ENCODE data around the gene BSCL2.
"Not testable (repeated sequence)": the region's sequence is repeated elsewhere in the genome, so short reads cannot be mapped to it uniquely, and the experiment has no call there.

BSCL2 gene

DNA sequence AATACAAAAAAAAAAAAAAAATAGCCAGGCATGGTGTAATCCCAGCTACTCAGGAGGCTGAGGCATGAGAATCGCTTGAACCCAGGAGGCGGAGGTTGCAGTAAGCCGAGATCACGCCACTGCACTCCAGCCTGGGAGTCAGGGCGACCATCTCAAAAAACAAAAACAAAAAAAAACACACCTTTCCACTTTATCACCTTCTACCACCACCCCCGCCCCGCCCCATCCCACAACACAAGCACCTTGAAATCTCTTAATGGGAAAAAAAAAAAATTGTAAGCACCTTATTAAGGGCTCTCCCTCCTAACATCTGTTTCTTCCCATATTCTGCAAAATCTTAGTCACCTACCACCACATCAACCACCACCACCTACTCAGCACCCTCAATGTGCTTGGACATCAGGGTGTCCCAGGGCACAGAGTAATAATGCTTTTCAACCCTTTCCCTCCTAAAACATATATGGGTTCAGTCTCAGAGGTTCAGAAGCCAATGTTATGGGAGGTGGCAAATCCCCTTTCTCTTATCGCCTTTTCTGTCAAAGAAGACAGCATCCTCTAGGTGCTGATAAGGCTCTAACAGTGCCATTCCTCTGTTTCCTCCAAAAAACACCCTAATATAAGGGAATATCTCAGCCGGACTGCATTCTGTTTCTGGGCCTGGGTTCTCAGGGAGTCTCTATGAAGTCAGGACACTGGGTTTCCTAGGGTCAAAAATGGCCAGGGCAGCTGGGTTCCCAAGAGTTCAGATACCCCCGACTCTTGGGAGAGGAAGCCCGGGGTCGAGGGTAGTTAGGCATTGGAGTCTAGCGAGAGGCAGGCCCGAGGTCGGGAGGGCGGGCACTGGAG is 54.8 kb downstream of the BSCL2 start:
- DNase-seq = no peak

DNA sequence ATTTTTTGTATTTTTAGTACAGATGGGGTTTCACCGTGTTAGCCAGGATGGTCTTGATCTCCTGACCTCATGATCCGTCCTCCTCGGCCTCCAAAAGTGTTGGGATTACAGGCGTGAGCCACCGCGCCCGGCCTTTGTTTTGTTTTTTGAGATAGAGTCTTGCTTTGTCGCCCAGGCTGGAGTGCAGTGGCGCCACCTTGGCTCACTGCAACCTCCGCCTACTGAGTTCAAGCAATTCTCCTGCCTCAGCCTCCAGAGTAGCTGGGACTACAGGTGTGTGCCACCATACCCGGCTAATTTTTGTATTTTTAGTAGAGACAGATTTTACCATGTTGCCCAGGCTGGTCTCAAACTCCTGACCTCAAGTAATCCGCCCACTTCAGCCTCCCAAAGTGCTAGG is 56.9 kb downstream of the BSCL2 start:
- DNase-seq = not testable (repeated sequence)

DNA sequence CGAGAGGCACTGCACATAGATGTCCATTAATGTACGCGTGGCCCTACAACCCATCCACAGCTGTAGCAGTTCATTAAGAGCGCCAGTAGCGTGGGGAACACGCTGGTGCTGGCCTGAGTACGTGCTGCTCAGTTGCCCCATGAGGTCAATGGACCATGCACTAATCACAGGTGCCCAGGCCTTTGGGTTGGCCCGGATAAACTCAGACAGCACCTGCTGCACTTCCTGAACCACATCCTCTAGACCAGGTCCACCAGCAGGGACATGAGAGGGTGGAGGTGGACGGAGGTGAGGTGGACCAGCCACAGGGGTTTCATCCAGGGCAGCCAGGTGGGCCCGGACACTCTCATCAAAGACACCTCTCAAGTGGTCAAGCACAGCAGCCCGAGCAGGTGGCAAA is 57.7 kb downstream of the BSCL2 start:
- DNase-seq = no peak

DNA sequence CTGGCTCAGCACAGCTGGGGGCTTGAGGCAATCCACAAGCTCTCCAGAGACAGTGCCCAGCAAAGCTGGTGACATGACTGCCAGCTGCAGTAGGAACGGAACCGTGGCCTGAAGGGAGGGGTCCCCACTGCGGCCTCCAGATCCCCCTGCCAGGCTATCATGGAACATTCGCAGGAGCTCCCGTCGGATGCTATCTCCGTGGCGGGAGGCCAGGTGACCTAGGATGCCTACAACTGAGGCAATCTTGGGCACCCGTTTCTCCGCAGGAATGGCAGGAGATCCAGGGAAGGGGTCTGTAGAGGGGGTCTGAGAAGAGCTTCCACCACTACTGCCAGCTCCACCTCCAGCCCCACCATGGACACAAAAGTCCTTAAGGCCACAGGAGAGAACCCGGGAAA is 58.3 kb downstream of the BSCL2 start:
- DNase-seq = no peak

DNA sequence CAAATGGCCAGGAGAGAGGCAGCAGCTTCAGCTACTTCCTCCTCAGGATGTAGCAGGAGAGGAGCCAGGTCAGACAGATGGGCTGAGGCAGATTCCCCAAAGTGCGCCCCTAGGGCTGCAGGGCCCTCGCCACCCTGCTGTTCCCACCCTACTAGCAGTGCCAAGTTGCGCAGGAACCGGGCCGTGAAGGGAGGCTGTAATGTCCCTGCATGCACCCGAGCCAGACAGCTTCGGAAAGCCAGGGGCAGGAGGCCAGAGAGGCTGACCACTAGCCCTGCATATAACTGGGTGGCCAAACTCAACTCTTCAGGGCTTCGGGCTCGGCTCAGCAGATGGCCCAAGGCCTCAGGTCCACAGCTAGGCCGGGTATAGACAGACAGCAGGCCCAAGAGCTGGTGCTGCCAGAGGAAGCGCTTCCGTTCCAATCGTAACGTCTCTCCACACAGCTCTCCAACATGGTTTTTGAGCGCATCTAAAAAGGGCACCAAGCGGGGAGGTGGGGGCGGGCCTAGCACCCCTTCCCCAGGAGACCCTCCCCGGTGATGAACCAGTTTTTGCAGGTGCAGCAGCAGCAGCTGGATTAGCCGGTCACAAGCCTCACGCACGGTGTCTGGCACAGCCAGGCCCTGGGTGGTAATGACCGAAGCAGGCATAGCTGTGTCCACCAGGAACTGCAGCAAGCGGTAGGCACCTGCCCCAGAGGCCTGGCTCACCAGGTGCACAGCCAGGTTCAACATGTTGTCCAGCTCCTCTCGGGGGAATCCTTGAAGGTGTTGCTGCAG is 58.8 kb downstream of the BSCL2 start:
- DNase-seq = no peak

DNA sequence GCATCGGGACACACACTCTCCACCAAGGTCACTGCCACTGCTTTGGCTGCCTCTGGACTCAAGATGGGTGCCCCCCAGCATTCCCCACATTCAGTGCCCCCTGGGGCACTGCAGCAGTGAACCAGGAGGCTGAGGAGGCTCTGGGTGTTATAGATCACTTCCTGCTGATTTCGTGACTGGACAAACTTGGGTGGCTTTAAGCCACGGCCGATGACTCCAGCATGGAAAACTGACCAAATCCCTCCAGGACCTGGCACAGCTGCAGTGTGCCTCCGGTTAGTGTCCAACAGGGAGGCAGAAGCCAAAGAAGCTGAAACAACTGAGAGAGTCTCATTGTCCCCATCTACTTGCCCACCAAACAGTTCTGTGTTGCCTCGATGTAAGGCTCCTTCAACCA is 59.6 kb downstream of the BSCL2 start:
- DNase-seq = no peak

DNA sequence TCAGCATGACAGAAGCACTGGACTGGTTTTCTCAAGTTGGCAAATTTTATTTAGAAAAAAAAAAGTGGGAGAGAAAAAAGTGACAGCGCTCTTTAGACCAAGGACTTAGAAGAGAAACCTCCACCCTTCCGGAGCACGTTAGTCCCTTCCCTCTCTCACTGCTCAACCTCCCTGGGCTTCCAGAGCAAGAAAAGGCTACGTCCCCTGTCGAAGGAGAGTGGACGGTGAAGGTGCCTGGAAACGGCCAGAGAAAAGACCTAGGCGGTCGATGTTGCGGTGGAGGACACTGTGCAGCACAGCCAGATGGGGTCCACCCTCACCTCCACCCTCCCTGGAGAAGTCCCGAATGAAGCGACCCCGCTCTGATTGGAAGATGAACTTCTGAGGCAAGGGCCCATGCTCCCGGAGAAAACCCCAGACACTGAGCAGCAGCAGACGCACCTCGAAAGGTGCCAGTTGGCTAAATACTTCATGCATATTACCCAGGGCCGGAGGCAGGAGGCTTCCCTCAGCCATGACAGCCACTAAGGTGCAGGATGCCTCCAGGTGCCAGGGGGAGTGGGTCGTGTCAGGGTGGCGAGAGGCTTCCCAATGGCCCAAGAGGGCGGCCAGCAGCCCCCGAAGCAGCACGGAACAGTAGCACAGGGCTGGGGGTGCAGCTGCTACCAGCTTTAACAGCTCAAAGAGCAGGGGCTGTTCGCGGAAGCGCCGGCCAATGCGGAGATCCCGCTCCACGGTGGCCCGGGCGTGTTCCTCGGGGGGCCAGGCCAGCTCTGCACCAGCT is 60.2 kb downstream of the BSCL2 start:
- no peak for DNase-seq

DNA sequence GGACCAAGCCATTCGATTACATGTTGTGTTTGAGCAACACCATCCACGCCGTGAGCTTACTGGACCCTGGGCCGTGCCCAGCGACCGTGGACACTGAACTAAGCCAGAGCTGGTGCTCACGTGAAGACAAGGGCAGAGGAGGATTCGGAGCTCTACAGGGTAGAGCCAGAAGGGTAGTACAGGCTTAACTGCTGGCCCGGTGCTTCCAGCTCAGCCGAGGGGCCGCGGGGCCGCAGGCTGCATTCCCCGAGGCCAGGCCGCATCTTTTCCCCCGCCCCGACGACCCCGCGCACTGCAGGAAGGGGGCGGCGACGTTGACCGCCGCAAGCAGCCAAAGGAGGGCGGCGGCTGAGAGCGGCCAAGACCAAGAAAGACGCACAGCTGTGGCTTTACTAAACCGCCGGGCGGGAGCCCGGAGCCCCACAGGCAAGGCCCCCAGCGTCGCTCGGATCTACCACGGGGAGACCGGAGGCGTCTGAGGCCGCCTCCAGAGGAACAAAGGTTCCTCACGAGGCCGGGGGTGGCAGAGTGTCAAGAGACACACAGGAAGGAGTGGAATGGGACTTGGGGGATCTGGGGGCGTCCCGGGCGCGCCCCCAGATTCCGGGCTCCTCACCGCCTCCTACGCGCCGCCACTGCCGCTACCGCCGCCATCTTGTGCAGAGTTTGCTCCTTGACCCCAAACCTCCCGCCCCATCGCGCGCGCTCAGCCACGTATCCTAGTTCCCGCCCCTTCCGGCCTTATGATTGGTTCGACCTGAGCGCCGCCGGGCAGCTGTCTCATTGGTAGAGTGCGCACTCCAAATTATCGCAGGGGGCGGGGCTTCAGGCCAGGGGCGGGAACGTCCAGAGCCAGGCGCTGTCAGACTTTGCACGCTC is 61.0 kb downstream of the BSCL2 start, which contains the start of gene GANAB:
GANAB (minus strand) TSS at position 668 of the 879 bp plus-strand sequence; CDS start at position 654, 14 bp downstream.
- DNase-seq = peak; percentile 98

DNA sequence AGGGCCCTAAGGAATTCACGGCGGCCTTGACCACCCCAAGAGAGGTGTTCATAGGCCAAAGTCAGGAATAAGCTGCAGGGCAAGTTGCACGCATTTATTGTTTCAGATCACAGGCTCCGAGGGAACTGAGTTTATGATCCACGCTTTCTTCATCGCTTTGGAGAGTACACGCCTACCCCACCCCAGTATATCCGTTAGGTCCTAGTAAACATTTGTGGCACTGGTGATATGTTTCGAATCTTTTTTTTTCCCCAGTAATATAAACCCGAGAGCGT is 61.6 kb downstream of the BSCL2 start:
- no peak for DNase-seq

DNA sequence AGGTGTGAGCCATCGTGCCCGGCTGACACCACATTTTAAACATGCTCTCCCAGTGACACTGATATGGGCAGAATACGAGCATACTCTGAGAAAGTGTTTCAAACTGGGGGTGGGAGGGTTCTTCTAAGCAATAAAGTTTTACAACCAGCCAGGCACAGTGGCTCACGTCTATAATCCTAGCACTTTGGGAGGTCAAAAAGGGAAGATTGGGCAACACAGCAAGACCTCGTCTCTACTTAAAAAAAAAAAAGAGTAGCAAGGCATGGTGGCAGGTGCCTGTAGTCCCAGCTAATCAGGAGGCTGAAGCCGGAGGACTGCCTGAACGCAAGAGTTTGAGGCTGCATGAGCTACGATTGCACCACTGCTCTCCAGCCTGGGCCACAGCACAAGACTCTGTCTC is 63.0 kb downstream of the BSCL2 start:
- DNase-seq = no peak

Data from fibroblast of skin of right biceps (primary cell).